ENCODE measurements around the gene CA6. TPM values are rescaled to one million over a fixed set of nuclear protein-coding genes. Genes with fewer than 3 reads are reported as not detected.

Gene CA6
- total RNA-seq, 1 experiment from 2014 or later = not detected

- no CpG with 5 or more reads among the region's 3 CpGs for WGBS (ENCODE audit: extremely low coverage, insufficient read length, low lambda C conversion rate)
- Histone ChIP-seq H4K5ac (ENCODE audit: insufficient read length, low read depth, low read length) (no peak overlapping the region), H2BK15ac (ENCODE audit: low read depth, low read length) (no peak overlapping the region), H4K8ac (replicated peaks; ENCODE audit: insufficient read length, low read depth, low read length) (no peak overlapping the region), H3K4me1 (ENCODE audit: insufficient read depth, low read length) (peaks cover 2% of the 10 kb centered on the region; the same call in 1 of the 2 replicates), H3K56ac (ENCODE audit: insufficient read length, low read depth, low read length) (no peak overlapping the region), H3K79me2 (ENCODE audit: insufficient read depth, low read length) (no peaks in the 10 kb centered on the region), H3K4ac (ENCODE audit: low read depth, low read length) (no peak overlapping the region), H3K14ac (ENCODE audit: insufficient read depth, low read length) (no peak overlapping the region), H4K20me1 (ENCODE audit: control insufficient read depth, insufficient read depth, insufficient read length) (no peaks in the 10 kb centered on the region), H2AK5ac (ENCODE audit: insufficient read length, low read length) (no peak overlapping the region), H3K23ac (ENCODE audit: insufficient read length, low read depth, low read length) (no peak overlapping the region), H3K18ac (ENCODE audit: insufficient read length, low read depth, low read length) (no peak overlapping the region), H3K4me2 (ENCODE audit: insufficient read depth, insufficient read length, low read length) (no peak overlapping the region), H2BK5ac (ENCODE audit: insufficient read length, low read length) (no peak overlapping the region), H2BK20ac (ENCODE audit: low read depth, low read length, poor library complexity, severe bottlenecking) (no peak overlapping the region), H3K27ac (ENCODE audit: insufficient read length, low read depth, low read length) (no peak overlapping the region), H3K79me1 (ENCODE audit: insufficient read depth, low read depth, low read length, poor library complexity, severe bottlenecking) (no peaks in the 10 kb centered on the region), H4K91ac (ENCODE audit: insufficient read length, low read depth, low read length) (no peak overlapping the region), H3K9me3 (ENCODE audit: control insufficient read depth, low read depth, low read length) (no peaks in the 10 kb centered on the region), H3T11ph (ENCODE audit: low read length) (no peak overlapping the region), H3K9ac (ENCODE audit: extremely low read depth, insufficient read length, low read length) (no peak overlapping the region), H3K23me2 (ENCODE audit: insufficient read length, low read depth, low read length, poor library complexity, severe bottlenecking) (no peaks in the 10 kb centered on the region), H2BK12ac (ENCODE audit: insufficient read length, low read depth, low read length) (no peak overlapping the region), H2AFZ (ENCODE audit: low read length) (no peak overlapping the region), H3K27me3 (ENCODE audit: insufficient read depth, low read length) (no peaks in the 10 kb centered on the region), H2BK120ac (ENCODE audit: low read depth, low read length, poor library complexity, severe bottlenecking) (no peak overlapping the region)
- H3K27me3 Mint-ChIP-seq (ENCODE audit: low read depth) = peaks cover 3% of the 10 kb centered on the region
- H3K4me1 Mint-ChIP-seq = peaks cover 12 to 13% of the 10 kb centered on the region in 2 experiments
- no peak overlapping the region for H3K27ac Mint-ChIP-seq
- no peak for TF ChIP-seq CTCF (conservative IDR thresholded peaks at IDR 0.05)
- no peak overlapping the region for H3K4me3 Mint-ChIP-seq
- 0 out of 7 replicates have a peak, but pooled peaks cover 0 to 2% (median 0%) of the 10 kb centered on the region in 3 experiments for H3K36me3 Mint-ChIP-seq (ENCODE audit: insufficient read depth in 1 of 3, low read depth in 3 of 3)
- H3K9me3 Mint-ChIP-seq = no peaks in the 10 kb centered on the region
- DNase-seq = no peak
These were observed 4.6 kb downstream of the CA6 start for GRCh38 chr1:8950309-8950708.

All from H9 (cell line).